GM12801 (cell line): ENCODE data around the gene TM7SF3.

ENCODE experiments used
- CTCF ChIP-seq: IDR thresholded peaks from one replicate; pipeline ENCODE4 v1.5.1; 2011; ENCODE audit warnings: control low read depth; ENCODE audit not compliant: insufficient read length; ENCODE audit errors: extremely low read depth

TM7SF3 gene

GRCh38 chr12:26963413-26963812, 50.8 kb downstream of the TM7SF3 start:
- no peak for TF ChIP-seq CTCF

DNA sequence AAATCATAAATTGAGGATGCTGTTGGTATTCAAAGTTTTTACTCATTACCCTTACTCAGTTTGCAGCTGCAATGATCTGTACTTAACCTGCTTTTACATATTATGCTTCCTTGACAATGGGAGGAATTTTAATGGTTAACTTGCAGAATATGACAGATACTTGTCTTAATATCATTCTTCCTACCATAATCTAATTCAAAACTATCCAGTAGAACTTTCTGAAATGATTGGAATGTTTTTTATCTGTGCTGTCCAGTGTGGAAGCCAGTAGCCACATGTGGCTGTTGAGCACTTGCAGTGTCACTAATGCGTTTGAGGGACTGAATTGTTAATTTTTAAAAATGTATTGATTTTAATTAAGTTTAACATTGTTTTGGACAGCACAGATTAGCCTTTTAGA, 52.4 kb downstream of the TM7SF3 start:
- TF ChIP-seq CTCF: no peak

DNA sequence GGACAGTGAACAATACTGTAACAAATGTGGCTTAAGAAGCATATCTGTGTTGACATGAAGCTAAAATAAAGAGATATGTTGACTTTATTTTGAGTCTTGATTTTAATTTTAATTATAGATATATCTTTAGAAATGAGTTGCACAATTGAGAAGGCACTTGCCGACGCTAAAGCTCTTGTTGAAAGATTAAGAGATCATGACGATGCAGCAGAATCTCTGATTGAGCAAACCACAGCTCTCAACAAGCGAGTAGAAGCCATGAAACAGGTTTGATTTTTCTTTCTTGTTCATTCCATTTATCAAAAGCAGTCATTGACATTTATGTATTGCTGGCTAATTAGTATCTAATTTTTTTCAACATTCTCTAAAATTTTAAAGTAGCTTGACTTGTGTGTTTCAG, 60.2 kb downstream of the TM7SF3 start:
- TF ChIP-seq CTCF: no peak

DNA sequence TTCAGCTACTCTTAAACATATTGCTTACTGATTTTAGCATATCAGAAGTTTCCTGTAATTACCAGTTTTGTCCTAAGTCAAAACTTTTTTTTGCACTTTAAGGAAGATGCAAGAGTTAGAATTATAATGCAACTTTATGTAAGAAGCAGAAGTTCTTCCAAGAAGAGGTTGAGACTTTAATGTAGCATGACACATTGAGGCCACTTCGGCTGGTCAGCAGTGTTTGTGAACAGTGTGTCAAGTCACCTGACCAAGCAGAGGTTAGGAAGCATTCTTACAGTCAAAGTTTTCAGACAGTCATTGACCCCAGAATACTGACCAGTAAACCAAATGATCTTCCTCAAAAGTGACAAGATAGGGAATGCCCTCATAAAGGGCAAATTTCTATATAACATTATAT, 60.7 kb downstream of the TM7SF3 start:
- TF ChIP-seq CTCF: no peak

- TF ChIP-seq CTCF: no peak
Measured at GRCh38 chr12:26948309-26948708, 65.9 kb downstream of the TM7SF3 start.

- no peak for TF ChIP-seq CTCF
Measured at GRCh38 chr12:26941215-26941594, 73.0 kb downstream of the TM7SF3 start.

GRCh38 chr12:26940516-26941214, 73.5 kb downstream of the TM7SF3 start:
- no peak for TF ChIP-seq CTCF

DNA sequence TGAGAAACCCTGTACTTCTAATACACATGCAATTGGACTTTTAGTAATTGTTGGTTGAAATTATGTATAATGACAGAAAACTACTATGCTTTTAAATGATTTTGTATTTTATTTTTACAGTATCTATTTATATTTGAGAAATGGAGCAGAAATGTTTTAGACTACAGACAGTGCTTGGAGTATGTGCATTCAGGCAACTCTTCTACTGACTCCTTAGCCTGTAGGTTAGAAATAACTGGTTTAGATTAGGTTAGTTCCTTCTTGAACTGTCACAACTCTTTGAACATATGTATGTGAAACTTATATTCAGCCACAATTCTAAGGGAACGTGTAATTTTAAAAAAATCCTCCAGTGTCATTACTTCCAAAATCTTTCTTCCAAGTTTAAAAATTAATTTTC, 74.2 kb downstream of the TM7SF3 start:
- no peak for TF ChIP-seq CTCF
